ENCODE data around the gene TUBA1C. TPM values are rescaled to one million over a fixed set of nuclear protein-coding genes. Genes with fewer than 3 reads are reported as not detected.

The TUBA1C gene
- total and polyA plus RNA-seq, 5 donors from 2014 or later: 41.4 to 64.0 (median 53.0) TPM

DNA sequence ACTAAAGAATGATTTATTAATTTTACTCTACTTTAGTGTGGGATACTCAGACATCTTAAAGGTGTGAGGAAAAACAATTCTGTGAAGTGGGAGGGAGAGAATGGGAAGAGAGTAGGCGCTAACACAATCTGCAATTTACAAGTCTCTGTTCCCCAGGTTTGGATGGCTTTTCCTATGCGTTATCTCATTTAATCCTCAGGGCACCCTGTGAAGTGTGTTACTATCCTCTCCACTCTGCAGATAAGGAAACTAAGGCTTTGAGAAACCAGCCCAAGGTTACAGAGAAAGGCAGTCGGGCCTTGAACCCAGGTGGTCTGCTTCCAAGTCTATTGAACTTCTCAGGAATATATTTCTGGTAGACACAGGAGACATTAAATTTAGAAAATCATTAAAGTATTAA lies 36.2 kb upstream of the TUBA1C start:
- no peak for ATAC-seq (ENCODE audit: low read depth in 2 of 2)
- Histone ChIP-seq H3K4me1 (ENCODE audit: control insufficient read depth, insufficient read depth, low read length, poor library complexity, severe bottlenecking) (no peaks in the 10 kb centered on the region), H3K27me3 (ENCODE audit: control insufficient read depth, insufficient read depth, low read length) (no peaks in the 10 kb centered on the region), H3K4me3 (ENCODE audit: low read depth, low read length) (no peak overlapping the region), H3K27ac (ENCODE audit: insufficient read depth, low read length, poor library complexity, severe bottlenecking) (no peak overlapping the region), H3K36me3 (ENCODE audit: control insufficient read depth, insufficient read depth, low read length) (no peaks in the 10 kb centered on the region), H3K9me3 (ENCODE audit: control insufficient read depth in 2 of 2, low read length in 2 of 2) (no peaks in the 10 kb centered on the region)
- Mint-ChIP-seq H3K4me3 (no peak overlapping the region), H3K36me3 (no peaks in the 10 kb centered on the region), H3K9me3 (no peaks in the 10 kb centered on the region), H3K27ac (no peak overlapping the region), H3K27me3 (no peaks in the 10 kb centered on the region), H3K4me1 (peaks cover 0 to 4% (median 0%) of the 10 kb centered on the region in 4 donors)
- no peak for DNase-seq

DNA sequence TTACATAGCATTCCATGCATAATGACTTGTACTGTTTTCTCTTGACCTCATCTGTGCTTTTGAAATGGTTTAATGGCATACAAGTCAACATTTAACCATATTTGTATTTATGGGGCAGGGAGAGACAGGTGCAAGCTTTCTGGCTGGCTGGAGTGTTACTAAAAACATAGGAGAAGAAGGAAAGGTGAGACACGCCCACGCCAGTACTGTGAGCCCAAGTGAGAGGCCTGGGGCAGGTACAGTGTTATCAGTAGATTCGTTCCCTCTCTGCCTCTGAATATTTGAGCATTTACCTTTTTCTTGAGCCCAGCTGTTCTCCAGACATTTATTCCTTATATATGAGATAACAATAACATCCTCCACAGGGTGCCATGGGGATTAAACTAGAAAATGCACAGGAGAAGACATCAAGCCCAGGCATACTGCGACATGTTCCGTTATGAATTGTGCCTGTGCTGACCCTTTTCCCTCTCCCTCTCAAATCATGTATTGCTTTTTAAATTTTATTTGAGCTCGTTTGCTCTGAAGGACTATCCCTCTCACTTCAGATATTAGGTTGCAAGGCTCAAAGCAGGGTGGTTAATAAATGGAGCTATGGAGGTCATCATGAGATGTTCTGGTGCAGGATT lies 34.6 kb upstream of the TUBA1C start:
- peak overlapping the region in 1 of 3 donors; percentile 58 for H3K27ac Mint-ChIP-seq

GRCh38 chr12:49230805-49231194 lies 34.1 kb upstream of the TUBA1C start:
- Histone ChIP-seq H3K4me1 (ENCODE audit: control insufficient read depth, insufficient read depth, low read length, poor library complexity, severe bottlenecking) (peaks cover 6% of the 10 kb centered on the region), H3K27ac (ENCODE audit: insufficient read depth, low read length, poor library complexity, severe bottlenecking) (no peak overlapping the region), H3K4me3 (ENCODE audit: low read depth, low read length) (no peak overlapping the region), H3K9me3 (ENCODE audit: control insufficient read depth in 2 of 2, low read length in 2 of 2) (no peaks in the 10 kb centered on the region), H3K27me3 (ENCODE audit: control insufficient read depth, insufficient read depth, low read length) (no peaks in the 10 kb centered on the region), H3K36me3 (ENCODE audit: control insufficient read depth, insufficient read depth, low read length) (no peaks in the 10 kb centered on the region)
- peaks cover 0 to 12% (median 8%) of the 10 kb centered on the region in 4 donors for H3K4me1 Mint-ChIP-seq
- H3K27ac Mint-ChIP-seq: no peak overlapping the region
- H3K4me3 Mint-ChIP-seq: no peak overlapping the region
- ATAC-seq (ENCODE audit: low read depth in 2 of 2) (no peak), DNase-seq (no peak)
- H3K9me3 Mint-ChIP-seq: no peaks in the 10 kb centered on the region
- peaks cover 9% of the 10 kb centered on the region for H3K27me3 Mint-ChIP-seq
- no peaks in the 10 kb centered on the region for H3K36me3 Mint-ChIP-seq

More for the DNA sequence above, 34.6 kb upstream of the TUBA1C start:
- Mint-ChIP-seq H3K4me3 (no peak overlapping the region), H3K36me3 (no peaks in the 10 kb centered on the region), H3K27me3 (peaks cover 9% of the 10 kb centered on the region), H3K4me1 (peaks cover 0 to 12% (median 7%) of the 10 kb centered on the region in 4 donors), H3K9me3 (no peaks in the 10 kb centered on the region)
- H3K4me3 ChIP-seq (ENCODE audit: low read depth, low read length): no peak overlapping the region
- ATAC-seq (ENCODE audit: low read depth in 2 of 2): no peak
- no peak overlapping the region for H3K27ac ChIP-seq (ENCODE audit: insufficient read depth, low read length, poor library complexity, severe bottlenecking)
- no peaks in the 10 kb centered on the region for H3K27me3 ChIP-seq (ENCODE audit: control insufficient read depth, insufficient read depth, low read length)
- H3K9me3 ChIP-seq (ENCODE audit: control insufficient read depth in 2 of 2, low read length in 2 of 2): no peaks in the 10 kb centered on the region
- H3K4me1 ChIP-seq (ENCODE audit: control insufficient read depth, insufficient read depth, low read length, poor library complexity, severe bottlenecking): peaks cover 6% of the 10 kb centered on the region
- H3K36me3 ChIP-seq (ENCODE audit: control insufficient read depth, insufficient read depth, low read length): no peaks in the 10 kb centered on the region
- no peak for DNase-seq

- no peak for ATAC-seq (ENCODE audit: low read depth in 2 of 2)
- DNase-seq: no peak
- no peaks in the 10 kb centered on the region for H3K36me3 Mint-ChIP-seq
- peaks cover 12% of the 10 kb centered on the region for H3K27me3 Mint-ChIP-seq
- Histone ChIP-seq H3K4me1 (ENCODE audit: control insufficient read depth, insufficient read depth, low read length, poor library complexity, severe bottlenecking) (peaks cover 6% of the 10 kb centered on the region), H3K4me3 (ENCODE audit: low read depth, low read length) (no peak overlapping the region), H3K27me3 (ENCODE audit: control insufficient read depth, insufficient read depth, low read length) (no peaks in the 10 kb centered on the region), H3K9me3 (ENCODE audit: control insufficient read depth in 2 of 2, low read length in 2 of 2) (no peaks in the 10 kb centered on the region), H3K36me3 (ENCODE audit: control insufficient read depth, insufficient read depth, low read length) (no peaks in the 10 kb centered on the region), H3K27ac (ENCODE audit: insufficient read depth, low read length, poor library complexity, severe bottlenecking) (no peak overlapping the region)
- no peaks in the 10 kb centered on the region for H3K9me3 Mint-ChIP-seq
- no peak overlapping the region for H3K27ac Mint-ChIP-seq
- peak overlapping the region in 2 of 4 donors; percentile 13 to 46 for H3K4me3 Mint-ChIP-seq
- peaks cover 0 to 12% (median 8%) of the 10 kb centered on the region in 4 donors for H3K4me1 Mint-ChIP-seq
These were observed 32.8 kb upstream of the TUBA1C start for GRCh38 chr12:49231878-49232655.

DNA sequence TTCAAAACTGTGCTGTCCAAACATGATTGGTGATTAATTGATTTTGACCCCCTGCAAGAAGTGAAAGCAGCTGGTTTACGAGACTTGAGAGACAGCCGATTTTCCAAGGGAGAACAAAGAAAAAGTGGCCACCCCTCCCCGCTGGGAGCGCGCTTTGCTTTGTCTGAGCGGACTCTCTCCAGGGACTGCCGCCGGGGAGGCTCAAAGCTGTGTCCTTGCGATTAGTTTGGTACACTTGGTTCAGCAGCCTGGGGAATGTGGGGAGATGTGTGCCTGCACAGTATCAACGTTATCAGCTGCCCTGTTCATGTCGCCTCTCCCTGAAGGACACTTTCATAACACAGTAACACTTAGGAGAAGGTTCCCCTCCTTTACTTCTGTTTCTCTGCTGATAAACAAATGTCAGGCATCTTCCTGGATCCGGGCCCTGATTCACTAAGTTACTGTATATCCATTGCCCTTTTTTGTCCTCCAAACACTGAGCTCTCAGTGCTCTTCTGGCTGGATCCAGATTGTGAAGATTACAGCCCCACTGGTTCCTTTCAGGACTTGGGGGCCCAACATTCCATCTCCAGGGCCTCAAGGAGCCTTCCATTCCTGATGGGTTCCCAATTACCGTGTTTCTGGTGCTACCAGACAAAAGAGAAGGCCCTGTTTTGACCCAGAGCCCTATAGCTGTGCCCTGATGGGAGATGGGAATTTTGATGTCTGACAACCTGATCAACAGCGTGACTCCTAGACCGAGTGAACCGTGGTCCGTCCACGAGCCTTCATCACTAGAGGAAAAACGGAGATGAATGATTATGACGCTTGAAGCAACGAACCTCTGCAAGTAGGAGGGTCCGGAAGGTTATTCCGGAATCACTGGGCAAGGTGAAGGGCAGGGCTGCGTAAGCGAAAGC lies 31.7 kb upstream of the TUBA1C start:
- Mint-ChIP-seq H3K9me3 (no peaks in the 10 kb centered on the region), H3K36me3 (no peaks in the 10 kb centered on the region), H3K4me3 (peak overlapping the region; percentile 45 to 91 (median 62)), H3K27ac (peak overlapping the region in 2 of 3 donors; percentile 71 to 91), H3K27me3 (peaks cover 17% of the 10 kb centered on the region), H3K4me1 (peaks cover 0 to 12% (median 8%) of the 10 kb centered on the region in 4 donors)
- DNase-seq (no peak), ATAC-seq (ENCODE audit: low read depth in 2 of 2) (no peak)
- Histone ChIP-seq H3K4me1 (ENCODE audit: control insufficient read depth, insufficient read depth, low read length, poor library complexity, severe bottlenecking) (peaks cover 6% of the 10 kb centered on the region), H3K36me3 (ENCODE audit: control insufficient read depth, insufficient read depth, low read length) (no peaks in the 10 kb centered on the region), H3K27me3 (ENCODE audit: control insufficient read depth, insufficient read depth, low read length) (no peaks in the 10 kb centered on the region), H3K4me3 (ENCODE audit: low read depth, low read length) (no peak overlapping the region), H3K9me3 (ENCODE audit: control insufficient read depth in 2 of 2, low read length in 2 of 2) (no peaks in the 10 kb centered on the region), H3K27ac (ENCODE audit: insufficient read depth, low read length, poor library complexity, severe bottlenecking) (no peak overlapping the region)

GRCh38 chr12:49233842-49234526 lies 30.9 kb upstream of the TUBA1C start:
- Histone ChIP-seq H3K4me3 (ENCODE audit: low read depth, low read length) (peak overlapping the region; percentile 12), H3K27me3 (ENCODE audit: control insufficient read depth, insufficient read depth, low read length) (no peaks in the 10 kb centered on the region), H3K36me3 (ENCODE audit: control insufficient read depth, insufficient read depth, low read length) (no peaks in the 10 kb centered on the region), H3K4me1 (ENCODE audit: control insufficient read depth, insufficient read depth, low read length, poor library complexity, severe bottlenecking) (peaks cover 6% of the 10 kb centered on the region), H3K27ac (ENCODE audit: insufficient read depth, low read length, poor library complexity, severe bottlenecking) (peak overlapping the region; percentile 66), H3K9me3 (ENCODE audit: control insufficient read depth in 2 of 2, low read length in 2 of 2) (no peaks in the 10 kb centered on the region)
- Mint-ChIP-seq H3K4me3 (peak overlapping the region; percentile 33 to 93 (median 84)), H3K9me3 (no peaks in the 10 kb centered on the region), H3K27me3 (peaks cover 19% of the 10 kb centered on the region), H3K27ac (peak overlapping the region in 2 of 3 donors; percentile 71 to 91), H3K4me1 (peaks cover 0 to 12% (median 8%) of the 10 kb centered on the region in 4 donors), H3K36me3 (no peaks in the 10 kb centered on the region)
- ATAC-seq (ENCODE audit: low read depth in 2 of 2) (peak in 1 of 2 donors; percentile 17), DNase-seq (no peak)

- Mint-ChIP-seq H3K36me3 (no peaks in the 10 kb centered on the region), H3K4me3 (peak overlapping the region; percentile 8 to 93 (median 82)), H3K27ac (peak overlapping the region in 1 of 3 donors; percentile 6), H3K4me1 (peaks cover 0 to 12% (median 8%) of the 10 kb centered on the region in 4 donors), H3K9me3 (no peaks in the 10 kb centered on the region), H3K27me3 (peaks cover 30% of the 10 kb centered on the region)
- no peak for ATAC-seq (ENCODE audit: low read depth in 2 of 2)
- Histone ChIP-seq H3K4me3 (ENCODE audit: low read depth, low read length) (no peak overlapping the region), H3K4me1 (ENCODE audit: control insufficient read depth, insufficient read depth, low read length, poor library complexity, severe bottlenecking) (peaks cover 6% of the 10 kb centered on the region), H3K27ac (ENCODE audit: insufficient read depth, low read length, poor library complexity, severe bottlenecking) (no peak overlapping the region), H3K9me3 (ENCODE audit: control insufficient read depth in 2 of 2, low read length in 2 of 2) (no peaks in the 10 kb centered on the region), H3K27me3 (ENCODE audit: control insufficient read depth, insufficient read depth, low read length) (no peaks in the 10 kb centered on the region), H3K36me3 (ENCODE audit: control insufficient read depth, insufficient read depth, low read length) (no peaks in the 10 kb centered on the region)
- peak in 1 of 3 donors; percentile 26 for DNase-seq
These were observed 28.5 kb upstream of the TUBA1C start for GRCh38 chr12:49236423-49236822.

Measured in CD4-positive, CD25-positive, alpha-beta regulatory T cell (primary cell).